Kidney (tissue), 14 donors: ENCODE results near the gene CD84. TPM values are rescaled to one million over a fixed set of nuclear protein-coding genes. Genes with fewer than 3 reads are reported as not detected.

ENCODE experiments used
- DNase-seq, 5 donors: peaks; one replicate each; pipeline ENCODE4 v3.0.0-alpha.2; 2013 to 2020
- FAIRE-seq: peaks from 2 replicates; lab custom pipeline; 2012; peaks lifted over from hg19 to GRCh38; lab: Jason Lieb, UNC
- H3K27ac ChIP-seq, 2 donors: one replicate each; pipeline ENCODE4 v1.7.0; 2013; ENCODE audit warnings: low read depth in 2 of 2, low read length in 2 of 2, inconsistent platforms in 1 of 2
- H3K27me3 ChIP-seq: one replicate; pipeline ENCODE4 v1.7.1; 2013; ENCODE audit warnings: low read length, inconsistent platforms; ENCODE audit not compliant: control insufficient read depth, insufficient read depth
- H3K36me3 ChIP-seq, 3 donors: one replicate each; pipeline versions ENCODE4 v1.7.0 to v1.7.1; 2013; ENCODE audit warnings: low read length in 3 of 3, control low read depth in 1 of 3, inconsistent platforms in 1 of 3; ENCODE audit not compliant: insufficient read depth in 3 of 3, control insufficient read depth in 2 of 3
- H3K4me1 ChIP-seq, 3 donors: one replicate each; pipeline versions ENCODE4 v1.7.0 to v1.7.1; 2013; ENCODE audit warnings: low read length in 3 of 3, inconsistent platforms in 1 of 3, low read depth in 1 of 3; ENCODE audit not compliant: control insufficient read depth in 2 of 3, insufficient read depth in 2 of 3
- H3K4me3 ChIP-seq, 3 donors: one replicate each; pipeline versions ENCODE4 v1.7.0 to v1.8.1; 2013; ENCODE audit warnings: low read length in 3 of 3, control low read depth in 1 of 3, inconsistent platforms in 1 of 3
- H3K9ac ChIP-seq, 3 donors: one replicate each; pipeline versions ENCODE4 v1.7.0 to v1.7.1; 2013; ENCODE audit warnings: low read length in 3 of 3, control low read depth in 1 of 3, inconsistent platforms in 1 of 3
- H3K9me3 ChIP-seq, 3 donors: one replicate each; pipeline versions ENCODE4 v1.7.0 to v1.7.1; 2013; ENCODE audit warnings: low read length in 3 of 3, control low read depth in 1 of 3, inconsistent platforms in 1 of 3; ENCODE audit not compliant: control insufficient read depth in 2 of 3, insufficient read depth in 1 of 3
- CTCF ChIP-seq: IDR thresholded peaks from 3 replicates; pipeline ENCODE4 v1.5.1; 2012; ENCODE audit warnings: mild to moderate bottlenecking, moderate library complexity, borderline replicate concordance; ENCODE audit not compliant: insufficient read depth; ENCODE audit errors: extremely low read depth
- intact Hi-C: fragments of 100-400 bp; cut with DNase I; formaldehyde crosslinking; loops from one replicate; pipeline ENCODE4 v1.11.1; 2022
- polyA plus RNA-seq: library from polyadenylated mRNA; stranded (reverse); fragments of 350-450 nt; fragmentation: Illumina TruSeq; extraction: RNeasy Lipid Tissue Mini Kit (QIAGEN cat#74804); gene quantifications from one replicate; pipeline ENCODE4 v1.2.3, GENCODE V29; 2014; ENCODE audit warnings: low read depth, low replicate concordance; ENCODE audit not compliant: insufficient read depth
- total RNA-seq: library from RNA; stranded (reverse); fragmentation: NEBNext Ultra II Directional; extraction: Animal tissue kit (Norgen Biotek cat#: 25700); gene quantifications from one replicate; pipeline ENCODE4 v1.2.1, GENCODE V29; 2021
- donor health status: control.
- donor health status: control.
- donor health status: control.
- donor health status: control.
- donor health status: control.
- donor health status: DM: yes; HTN: yes; CAD: no.
- donor health status: Normal renal cell carcinoma (clear cell type).

CD84 gene
- total and polyA plus RNA-seq, 2 donors from 2014 or later = 0.30 to 17.5 TPM

GRCh38 chr1:160621633-160622413 lies 42.5 kb upstream of the CD84 start:
- TF ChIP-seq CTCF = no peak
- H3K9me3 ChIP-seq = no peaks in the 10 kb centered on the region
- no peaks in the 10 kb centered on the region for H3K4me1 ChIP-seq
- no peaks in the 10 kb centered on the region for H3K27me3 ChIP-seq
- H3K9ac ChIP-seq = no peak overlapping the region
- H3K36me3 ChIP-seq = no peaks in the 10 kb centered on the region
- no peak for DNase-seq
- no peak overlapping the region for H3K27ac ChIP-seq
- intact Hi-C loops = no loop called here
- no peak for FAIRE-seq
- no peak overlapping the region for H3K4me3 ChIP-seq

- Histone ChIP-seq H3K9me3 (no peaks in the 10 kb centered on the region), H3K4me1 (no peaks in the 10 kb centered on the region), H3K9ac (no peak overlapping the region), H3K4me3 (no peak overlapping the region), H3K36me3 (no peaks in the 10 kb centered on the region), H3K27ac (no peak overlapping the region), H3K27me3 (no peaks in the 10 kb centered on the region)
- DNase-seq = no peak
- TF ChIP-seq CTCF = no peak
- FAIRE-seq = no peak
- intact Hi-C loops = no loop called here
Measured at GRCh38 chr1:160620942-160621632, 41.8 kb upstream of the CD84 start.

- no peak overlapping the region for H3K27ac ChIP-seq
- no peak overlapping the region for H3K4me3 ChIP-seq
- H3K27me3 ChIP-seq = no peaks in the 10 kb centered on the region
- TF ChIP-seq CTCF = no peak
- intact Hi-C loops = loop anchor here (10.0 kb wide), 1 partner anchor 195 kb away; no protein-coding TSS in a partner anchor
- H3K9ac ChIP-seq = no peak overlapping the region
- no peak for FAIRE-seq
- no peaks in the 10 kb centered on the region for H3K4me1 ChIP-seq
- DNase-seq = no peak
- no peaks in the 10 kb centered on the region for H3K36me3 ChIP-seq
- no peaks in the 10 kb centered on the region for H3K9me3 ChIP-seq
Measured at GRCh38 chr1:160619742-160620277, 40.5 kb upstream of the CD84 start.
